Measurements from ENCODE around the gene KRT10.

The KRT10 gene

DNA sequence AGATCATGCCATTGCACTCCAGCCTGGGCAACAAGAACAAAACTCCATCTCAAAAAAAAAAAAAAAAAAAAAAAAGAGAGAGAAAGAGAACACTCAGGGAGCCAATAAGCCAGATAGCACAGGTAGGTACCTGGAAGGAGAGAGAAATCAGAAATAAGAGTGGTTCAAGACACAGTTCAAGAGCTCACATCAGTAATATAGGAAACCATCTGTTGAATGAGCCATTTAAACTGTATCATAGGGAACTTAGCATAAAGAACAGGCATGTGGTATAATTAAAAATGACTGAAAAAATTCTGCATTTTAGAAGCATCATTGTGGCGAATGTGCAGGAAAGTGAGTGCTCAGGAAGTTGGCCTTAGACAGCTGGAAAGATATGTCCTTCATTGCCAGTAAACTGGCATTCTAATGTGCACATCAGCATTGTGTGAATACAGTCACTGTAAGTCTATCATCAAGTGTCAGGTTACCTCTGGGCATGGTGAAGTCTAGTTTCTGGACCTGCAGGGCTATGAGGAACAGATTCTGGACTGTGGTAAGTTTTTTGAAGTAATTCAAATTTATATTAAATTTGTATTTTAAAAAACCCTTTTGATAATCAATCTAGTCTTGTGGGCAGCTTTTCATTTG, 24.2 kb upstream of the KRT10 start:
- H3K4me1 Mint-ChIP-seq, result no peaks in the 10 kb centered on the region
- H3K9me3 Mint-ChIP-seq, result no peaks in the 10 kb centered on the region
- ATAC-seq (no peak), DNase-seq (ENCODE audit: low spot score in 2 of 2) (no peak)
- no peak overlapping the region for H3K4me3 Mint-ChIP-seq
- H3K27ac Mint-ChIP-seq, result no peak overlapping the region
- no peaks in the 10 kb centered on the region for H3K36me3 Mint-ChIP-seq

DNA sequence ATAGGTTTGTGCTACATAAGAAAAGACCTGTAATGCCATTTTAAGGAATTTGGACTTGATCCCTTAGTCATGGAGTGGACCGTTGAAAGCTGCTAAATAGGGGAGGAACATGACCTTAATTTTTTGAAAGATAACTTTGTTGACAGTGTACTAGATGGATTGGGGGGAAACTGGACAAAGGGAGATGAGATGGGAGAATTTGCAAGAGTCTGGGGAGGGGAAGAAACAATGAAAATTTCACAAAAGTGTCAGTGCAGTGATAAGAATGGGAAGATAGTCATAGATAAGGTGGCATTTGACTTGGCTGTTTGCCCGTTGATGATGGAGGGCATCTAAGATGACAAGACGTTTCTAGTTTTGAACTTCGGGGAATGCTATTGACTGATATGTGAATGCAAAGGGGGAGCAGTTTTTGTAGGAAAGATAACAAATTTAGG, 22.3 kb upstream of the KRT10 start:
- ATAC-seq (no peak), DNase-seq (ENCODE audit: low spot score in 2 of 2) (no peak)
- Mint-ChIP-seq H3K27ac (no peak overlapping the region), H3K9me3 (no peaks in the 10 kb centered on the region), H3K4me3 (no peak overlapping the region), H3K36me3 (no peaks in the 10 kb centered on the region), H3K4me1 (no peaks in the 10 kb centered on the region)

DNA sequence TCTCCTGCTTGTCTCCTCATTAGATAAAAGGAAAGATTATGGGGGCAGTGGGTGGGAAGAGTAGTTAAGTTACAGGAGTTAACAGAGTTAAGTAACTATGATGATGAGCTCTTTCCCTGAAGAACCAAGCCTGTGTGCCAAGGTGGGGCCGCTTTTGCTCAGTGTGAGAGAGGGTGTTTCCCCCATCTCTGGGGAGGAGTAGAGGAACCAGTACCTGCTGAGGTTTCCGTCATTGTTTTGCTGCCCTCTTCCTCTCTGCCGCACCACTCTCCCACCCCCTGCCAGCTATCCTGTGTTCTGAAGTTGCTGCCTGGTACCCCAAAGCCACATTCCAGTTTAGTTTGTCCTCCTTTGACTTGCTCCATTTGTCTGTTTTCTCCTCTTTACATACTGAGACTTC, 20.8 kb upstream of the KRT10 start:
- no peak for ATAC-seq
- DNase-seq (ENCODE audit: low spot score in 2 of 2), result no peak
- Mint-ChIP-seq H3K27ac (no peak overlapping the region), H3K36me3 (no peaks in the 10 kb centered on the region), H3K4me1 (no peaks in the 10 kb centered on the region), H3K9me3 (no peaks in the 10 kb centered on the region), H3K4me3 (no peak overlapping the region)

DNA sequence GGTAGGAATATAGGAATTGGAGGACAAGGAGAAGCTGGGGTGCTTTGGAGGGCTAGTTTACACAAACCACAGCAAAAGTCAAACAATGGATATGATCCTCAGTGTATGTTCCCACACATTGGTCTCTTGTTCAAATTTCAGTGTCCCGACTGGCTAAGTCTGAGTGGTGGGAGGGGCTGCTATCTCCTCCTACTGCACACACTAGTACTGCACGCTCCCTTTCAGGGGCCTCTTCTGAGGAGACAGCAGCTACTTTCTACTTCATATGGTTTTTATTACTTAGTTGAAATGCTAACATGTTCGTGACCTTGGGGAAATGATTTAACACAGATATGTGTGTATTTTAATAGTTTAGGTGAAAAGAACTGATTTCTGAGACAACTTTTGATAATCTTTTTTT, 18.8 kb upstream of the KRT10 start:
- no peaks in the 10 kb centered on the region for H3K36me3 Mint-ChIP-seq
- H3K4me1 Mint-ChIP-seq, result no peaks in the 10 kb centered on the region
- no peaks in the 10 kb centered on the region for H3K9me3 Mint-ChIP-seq
- H3K4me3 Mint-ChIP-seq, result no peak overlapping the region
- no peak overlapping the region for H3K27ac Mint-ChIP-seq
- DNase-seq (ENCODE audit: low spot score in 2 of 2), result no peak
- ATAC-seq, result no peak

DNA sequence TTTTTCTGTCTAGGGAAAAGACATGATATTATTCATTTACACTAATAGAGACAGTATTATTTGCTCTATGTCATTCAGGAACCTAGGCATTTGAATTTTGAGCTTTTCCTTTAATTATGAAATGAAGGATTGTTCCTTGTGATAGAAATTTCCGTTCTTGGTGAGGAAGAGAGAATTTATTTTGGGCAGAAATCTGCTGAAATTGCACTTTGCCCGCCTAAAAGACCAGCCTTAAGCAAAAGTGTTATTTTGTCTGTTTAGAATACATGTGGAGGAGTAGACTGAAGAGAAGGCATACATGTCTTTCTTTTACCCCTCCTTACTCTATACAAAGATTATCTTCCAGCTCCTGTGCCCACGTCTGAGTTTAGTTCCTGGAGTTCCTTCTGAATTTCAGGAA, 16.8 kb upstream of the KRT10 start:
- no peaks in the 10 kb centered on the region for H3K4me1 Mint-ChIP-seq

DNA sequence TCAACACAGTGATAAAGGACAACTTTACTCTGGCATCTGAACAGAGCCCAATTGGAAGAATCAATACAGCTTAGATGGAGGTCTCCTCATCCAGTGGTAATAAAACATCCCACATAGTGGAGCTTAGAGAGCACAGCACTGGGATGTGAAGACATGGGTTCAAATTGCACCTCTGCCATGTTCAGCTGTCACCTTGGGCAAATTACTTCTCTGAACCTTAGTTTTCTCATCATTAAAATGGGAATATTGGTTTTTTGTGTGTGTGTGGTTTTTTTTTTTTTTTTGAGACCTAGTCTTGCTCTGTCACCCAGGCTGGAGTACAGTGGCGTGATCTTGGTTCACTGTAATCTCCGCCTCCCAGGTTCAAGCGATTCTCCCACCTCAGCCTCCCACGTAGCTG, 13.6 kb upstream of the KRT10 start:
- no peak for DNase-seq (ENCODE audit: low spot score in 2 of 2)
- peaks cover 11% of the 10 kb centered on the region for H3K36me3 Mint-ChIP-seq
- ATAC-seq, result no peak
- H3K4me1 Mint-ChIP-seq, result no peaks in the 10 kb centered on the region
- no peaks in the 10 kb centered on the region for H3K9me3 Mint-ChIP-seq
- no peak overlapping the region for H3K4me3 Mint-ChIP-seq
- H3K27ac Mint-ChIP-seq, result no peak overlapping the region

More for the DNA sequence above, 16.8 kb upstream of the KRT10 start:
- Mint-ChIP-seq H3K27ac (no peak overlapping the region), H3K4me3 (no peak overlapping the region), H3K9me3 (no peaks in the 10 kb centered on the region), H3K36me3 (peaks cover 10% of the 10 kb centered on the region)
- DNase-seq (ENCODE audit: low spot score in 2 of 2) (no peak), ATAC-seq (no peak)

DNA sequence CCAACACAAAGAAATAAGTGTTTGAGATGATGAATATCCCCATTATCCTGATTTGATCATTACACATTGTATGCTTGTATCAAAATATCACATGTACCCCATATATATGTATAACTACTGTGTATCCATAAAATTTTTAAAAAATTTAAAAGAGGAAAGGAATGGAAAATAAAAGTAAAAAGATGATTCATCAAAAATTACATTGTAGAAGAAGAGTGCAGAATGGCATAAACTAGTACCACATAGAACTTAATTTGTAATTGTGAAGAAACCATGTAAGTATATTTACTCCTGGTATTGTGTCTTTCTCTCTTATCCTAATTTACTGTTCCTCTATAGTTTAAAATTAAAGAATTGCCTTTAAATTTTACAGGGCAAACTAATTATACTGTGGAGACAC, 11.5 kb upstream of the KRT10 start:
- Mint-ChIP-seq H3K4me1 (no peaks in the 10 kb centered on the region), H3K4me3 (no peak overlapping the region), H3K36me3 (peaks cover 11% of the 10 kb centered on the region), H3K9me3 (no peaks in the 10 kb centered on the region), H3K27ac (no peak overlapping the region)
- ATAC-seq, result no peak
- no peak for DNase-seq (ENCODE audit: low spot score in 2 of 2)

DNA sequence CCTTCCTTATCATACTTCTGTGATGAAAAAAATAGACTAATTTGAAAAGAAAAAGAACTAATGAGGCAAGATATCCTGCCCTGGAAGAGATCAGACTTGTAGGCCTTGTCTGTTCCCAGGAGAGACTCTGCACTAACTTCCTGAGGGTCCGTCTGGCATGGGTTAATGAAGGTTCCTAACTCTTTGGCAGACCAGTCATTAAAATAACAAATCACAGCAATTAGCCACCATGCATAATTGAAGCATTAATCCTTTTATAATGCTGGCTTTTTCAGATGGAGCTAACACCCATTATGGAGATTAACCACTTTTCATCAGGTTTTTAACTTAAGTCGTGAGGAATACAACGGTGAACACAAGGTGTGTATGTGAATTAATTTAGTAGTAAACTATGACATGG, 10.4 kb upstream of the KRT10 start:
- H3K4me3 Mint-ChIP-seq, result no peak overlapping the region
- no peaks in the 10 kb centered on the region for H3K4me1 Mint-ChIP-seq
- H3K27ac Mint-ChIP-seq, result no peak overlapping the region
- ATAC-seq (no peak), DNase-seq (ENCODE audit: low spot score in 2 of 2) (no peak)
- no peaks in the 10 kb centered on the region for H3K9me3 Mint-ChIP-seq
- H3K36me3 Mint-ChIP-seq, result peaks cover 11% of the 10 kb centered on the region

DNA sequence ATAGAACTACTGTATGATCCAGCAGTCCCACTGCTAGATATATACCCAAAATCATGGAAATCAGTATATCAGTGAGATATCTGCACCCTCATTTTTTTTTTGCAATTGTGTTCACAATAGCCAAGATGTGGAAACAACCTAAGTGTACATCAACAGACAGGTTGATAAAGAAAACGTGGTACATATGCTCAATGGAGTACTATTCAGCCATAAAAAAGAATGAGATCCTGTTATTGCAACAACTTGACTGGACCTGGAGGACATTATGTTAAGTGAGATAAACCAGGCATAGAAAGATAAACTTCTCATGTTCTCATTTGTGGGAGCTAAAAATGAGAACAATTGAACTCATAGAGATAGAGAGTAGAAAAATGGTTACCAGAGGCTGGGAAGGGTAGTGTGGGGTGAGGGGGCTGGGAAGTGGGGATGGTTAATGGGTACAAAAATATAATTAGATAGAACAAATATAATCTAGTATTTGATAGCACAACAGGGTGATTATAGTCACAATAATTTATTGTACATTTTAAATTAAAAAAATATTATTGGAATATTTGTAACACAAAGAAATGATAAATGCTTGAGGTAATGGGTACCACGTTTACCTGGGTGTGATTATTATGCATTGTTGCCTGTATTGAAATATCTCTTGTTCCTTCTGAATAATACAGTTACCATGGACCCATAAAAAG, 7.8 kb upstream of the KRT10 start:
- Mint-ChIP-seq H3K27ac (no peak overlapping the region), H3K4me3 (no peak overlapping the region), H3K36me3 (peaks cover 11% of the 10 kb centered on the region), H3K4me1 (no peaks in the 10 kb centered on the region), H3K9me3 (no peaks in the 10 kb centered on the region)
- ATAC-seq (no peak), DNase-seq (ENCODE audit: low spot score in 2 of 2) (no peak)

DNA sequence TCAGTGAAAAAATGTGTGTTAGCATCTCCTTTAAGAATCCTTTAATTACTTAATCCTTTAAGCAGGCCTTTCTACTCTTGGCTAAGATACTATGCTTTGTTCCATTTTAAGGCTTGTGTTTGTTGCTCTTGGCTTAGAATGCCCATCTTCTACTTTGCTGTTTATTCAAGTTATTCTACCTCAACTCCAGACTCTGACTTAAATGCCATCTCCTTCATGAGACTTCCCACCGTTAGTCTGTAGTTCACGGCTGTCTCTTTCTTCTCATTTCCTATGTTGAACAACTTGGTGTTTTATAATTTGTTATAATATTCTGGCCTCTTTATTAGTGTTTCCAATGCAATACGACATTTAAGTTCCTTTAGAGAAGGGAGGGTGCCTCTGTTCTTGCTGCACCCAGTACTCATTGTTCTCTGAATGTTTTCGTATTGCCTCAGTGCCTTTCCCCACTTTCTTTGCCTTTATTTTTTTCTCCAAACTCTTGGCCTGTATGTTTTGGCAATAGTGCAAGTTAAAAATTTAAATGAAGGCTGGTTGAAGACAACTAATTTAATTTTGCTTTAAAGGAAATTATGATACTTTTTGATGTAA, 6.1 kb upstream of the KRT10 start:
- H3K27ac Mint-ChIP-seq, result no peak overlapping the region
- no peaks in the 10 kb centered on the region for H3K4me1 Mint-ChIP-seq
- no peaks in the 10 kb centered on the region for H3K9me3 Mint-ChIP-seq
- no peak overlapping the region for H3K4me3 Mint-ChIP-seq
- ATAC-seq (no peak), DNase-seq (ENCODE audit: low spot score in 2 of 2) (no peak)
- H3K36me3 Mint-ChIP-seq, result no peaks in the 10 kb centered on the region

DNA sequence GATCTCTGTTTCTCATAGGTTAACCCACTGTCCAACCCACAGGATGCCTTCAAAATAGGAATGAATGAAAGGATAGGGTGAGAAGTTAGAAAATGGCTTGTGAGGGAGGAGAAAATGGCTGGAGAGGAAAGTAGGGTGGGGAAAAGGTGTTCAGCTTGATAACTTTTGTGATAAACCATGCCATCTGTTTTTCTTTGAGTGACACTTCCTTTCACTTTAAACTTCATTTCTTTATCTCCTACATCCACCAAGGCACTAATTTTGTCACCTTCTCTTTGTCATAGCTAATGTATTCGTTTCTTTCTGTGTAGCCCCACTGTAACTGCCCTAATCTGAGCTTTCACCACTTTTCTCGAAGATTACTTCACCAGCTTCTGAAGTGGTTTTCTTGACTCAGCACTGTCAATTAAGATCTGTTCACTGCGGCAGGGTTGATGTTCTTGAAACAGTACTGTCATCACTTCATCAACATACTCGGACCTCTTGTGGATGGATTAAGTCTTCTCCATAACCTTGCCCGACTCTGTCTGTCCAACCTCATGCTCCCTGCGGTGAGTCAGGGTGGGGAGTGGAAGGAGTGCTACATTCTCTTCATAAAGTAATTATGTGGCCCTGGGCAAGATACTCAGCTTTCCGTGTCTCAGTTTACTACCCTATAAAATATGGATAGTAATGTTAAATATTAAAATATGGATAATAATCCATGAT, 5.5 kb upstream of the KRT10 start:
- ATAC-seq (peak; percentile 80), DNase-seq (ENCODE audit: low spot score in 2 of 2) (no peak)

DNA sequence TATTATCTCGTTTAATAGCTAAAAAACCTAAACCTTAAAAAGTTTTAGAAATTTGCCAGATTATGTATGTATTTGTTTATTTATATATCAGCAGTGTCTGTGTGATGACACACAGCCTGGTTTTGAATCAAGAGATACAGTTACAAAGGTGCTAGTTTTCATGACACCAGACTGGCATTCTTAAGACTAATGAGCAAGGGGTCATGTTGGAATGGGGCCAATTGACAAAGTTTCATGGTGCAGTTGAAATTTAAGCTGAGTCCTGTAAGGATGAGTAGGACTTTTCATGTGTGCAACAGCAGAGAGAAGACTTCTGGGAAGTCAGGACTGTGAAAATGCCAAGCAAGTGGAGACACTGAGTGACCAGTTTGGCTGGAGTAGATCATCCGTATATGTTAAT, 3.2 kb upstream of the KRT10 start:
- ATAC-seq, result no peak
- no peak for DNase-seq (ENCODE audit: low spot score in 2 of 2)
- H3K36me3 Mint-ChIP-seq, result no peaks in the 10 kb centered on the region
- no peak overlapping the region for H3K4me3 Mint-ChIP-seq
- no peak overlapping the region for H3K27ac Mint-ChIP-seq
- H3K9me3 Mint-ChIP-seq, result no peaks in the 10 kb centered on the region
- peaks cover 1% of the 10 kb centered on the region for H3K4me1 Mint-ChIP-seq

More for the DNA sequence above, 5.5 kb upstream of the KRT10 start:
- Mint-ChIP-seq H3K9me3 (no peaks in the 10 kb centered on the region), H3K27ac (no peak overlapping the region), H3K36me3 (no peaks in the 10 kb centered on the region), H3K4me1 (no peaks in the 10 kb centered on the region), H3K4me3 (no peak overlapping the region)

DNA sequence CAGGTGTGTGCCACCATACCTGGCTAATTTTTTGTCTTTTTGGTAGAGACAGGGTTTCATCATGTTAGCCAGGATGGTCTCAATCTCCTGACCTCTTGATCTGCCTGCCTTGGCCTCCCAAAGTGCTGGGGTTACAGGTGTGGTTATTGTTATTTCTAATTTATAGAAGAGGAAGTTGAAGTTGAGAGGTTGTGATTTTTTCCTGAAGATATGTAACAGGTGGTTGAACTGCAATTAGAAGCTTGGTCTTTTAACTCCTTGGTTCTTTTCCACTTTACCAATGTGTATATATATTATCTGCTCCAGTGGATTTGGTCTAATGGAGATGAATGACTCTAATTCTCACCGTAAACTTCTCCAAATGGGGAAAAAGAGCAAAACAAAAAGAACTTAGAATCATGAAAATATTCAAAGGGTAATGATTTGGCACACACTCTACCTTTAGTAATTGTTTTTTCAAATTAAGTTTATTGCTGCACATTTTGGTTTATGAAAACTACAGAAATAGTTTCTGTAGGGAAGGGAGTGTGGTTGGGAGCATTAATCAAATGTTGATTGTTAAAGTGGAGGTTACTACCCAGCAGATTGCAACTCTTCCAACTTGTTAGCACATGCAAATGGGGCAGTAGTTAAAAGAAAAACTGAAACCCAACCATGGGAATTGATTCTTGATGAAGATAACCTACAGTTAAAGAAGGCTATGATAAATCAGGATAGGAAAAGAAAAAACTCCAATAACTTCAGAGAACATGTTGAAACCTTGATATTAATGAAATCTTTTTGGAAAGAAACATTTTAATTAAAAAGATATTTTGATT, 1.8 kb upstream of the KRT10 start:
- H3K4me3 Mint-ChIP-seq, result no peak overlapping the region
- ATAC-seq (no peak), DNase-seq (ENCODE audit: low spot score in 2 of 2) (no peak)
- peaks cover 13% of the 10 kb centered on the region for H3K4me1 Mint-ChIP-seq
- H3K27ac Mint-ChIP-seq, result no peak overlapping the region
- H3K9me3 Mint-ChIP-seq, result no peaks in the 10 kb centered on the region
- no peaks in the 10 kb centered on the region for H3K36me3 Mint-ChIP-seq

DNA sequence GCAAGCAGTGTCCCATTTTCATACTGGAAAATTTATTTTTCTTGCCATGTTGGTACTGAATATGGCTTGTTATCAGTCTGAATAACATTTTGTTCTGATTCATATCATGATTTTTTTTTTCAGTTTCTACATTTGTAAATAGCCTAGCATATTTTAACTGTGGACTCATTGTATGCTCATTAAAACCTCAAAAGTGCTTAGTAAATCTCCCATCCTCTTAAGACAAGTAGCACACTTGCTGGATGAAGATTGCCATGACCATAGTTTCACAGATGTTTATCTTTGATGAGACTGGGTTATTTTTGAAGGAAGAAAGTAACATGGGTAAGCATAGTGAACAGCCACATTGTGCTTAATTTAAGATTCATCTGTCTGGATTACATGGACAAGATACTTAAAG, 878 bp downstream of the KRT10 start:
- Mint-ChIP-seq H3K27ac (no peak overlapping the region), H3K4me3 (no peak overlapping the region)
- no peak for ATAC-seq

DNA sequence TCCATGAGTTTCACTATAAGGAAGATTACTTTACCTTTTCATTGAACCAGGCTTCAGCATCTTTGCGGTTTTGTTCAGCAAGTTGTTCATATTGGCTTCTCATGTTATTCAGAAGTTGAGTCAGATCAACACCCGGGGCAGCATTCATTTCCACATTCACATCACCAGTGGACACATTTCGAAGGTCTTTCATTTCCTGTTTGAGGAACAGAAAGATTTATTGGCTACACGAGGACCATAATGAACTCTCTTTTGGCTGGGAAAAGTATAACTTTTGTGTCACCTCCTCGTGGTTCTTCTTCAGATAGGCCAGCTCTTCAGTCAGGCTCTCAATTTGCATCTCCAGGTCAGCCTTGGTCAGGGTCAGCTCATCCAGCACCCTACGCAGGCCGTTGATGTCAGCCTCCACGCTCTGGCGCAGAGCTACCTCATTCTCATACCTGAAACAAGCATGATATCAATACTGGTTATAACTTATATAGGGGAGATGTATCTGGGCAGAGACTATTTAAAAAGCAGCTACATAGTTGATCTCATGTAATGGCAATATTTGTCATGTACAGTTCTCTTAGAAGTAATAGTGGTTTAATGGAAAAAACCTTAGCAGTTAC, 2.1 kb downstream of the KRT10 start:
- H3K4me3 Mint-ChIP-seq, result peak overlapping the region; percentile 81
- peaks cover 20% of the 10 kb centered on the region for H3K4me1 Mint-ChIP-seq
- DNase-seq (ENCODE audit: low spot score in 2 of 2) (peak in 1 of 2 donors; percentile 70), ATAC-seq (peak; percentile 78)
- peak overlapping the region; percentile 94 for H3K27ac Mint-ChIP-seq
- H3K9me3 Mint-ChIP-seq, result no peaks in the 10 kb centered on the region
- peaks cover 22% of the 10 kb centered on the region for H3K36me3 Mint-ChIP-seq

More for the DNA sequence above, 878 bp downstream of the KRT10 start:
- H3K4me1 Mint-ChIP-seq, result peaks cover 20% of the 10 kb centered on the region
- no peaks in the 10 kb centered on the region for H3K9me3 Mint-ChIP-seq
- H3K36me3 Mint-ChIP-seq, result peaks cover 19% of the 10 kb centered on the region
- no peak for DNase-seq (ENCODE audit: low spot score in 2 of 2)

Measured in stimulated activated effector memory CD8-positive, alpha-beta T cell treated with anti-CD3 and anti-CD28 coated beads, Interleukin-12 subunit alpha, Interleukin-12 subunit beta, amount 100 ng/mL, for 72 hours (primary cell).